B cell (primary cell): ENCODE results near the gene ARRDC1. TPM values are rescaled to one million over a fixed set of nuclear protein-coding genes. Genes with fewer than 3 reads are reported as not detected.

Source experiments
- ATAC-seq: fragments of 200-7000 bp; cut with Tn5 transposase; one replicate; pipeline ENCODE4 v1.10.0; 2021; ENCODE audit warnings: low read depth, mild to moderate bottlenecking, moderate number of reproducible peaks, moderate library complexity
- CTCF ChIA-PET: fragments of 350-600 bp; sonication (Branson Sonifier 250); formaldehyde crosslinking; loops from one replicate; lab custom pipeline; 2021; ENCODE audit warnings: antibody characterized with exemption, inconsistent platforms; lab: Charles Lee
- POLR2A ChIA-PET: fragments of 350-600 bp; sonication (Branson Sonifier 250); formaldehyde crosslinking; loops from one replicate; lab custom pipeline; 2021; ENCODE audit warnings: antibody characterized with exemption; lab: Charles Lee
- DNase-seq: peaks from one replicate; pipeline ENCODE4 v3.0.0; 2013
- H2AFZ ChIP-seq: 2 replicates; pipeline ENCODE4 v1.6.1; 2012; ENCODE audit warnings: mild to moderate bottlenecking, low read depth, low read length; ENCODE audit not compliant: insufficient read depth, poor library complexity, severe bottlenecking
- H3K27ac ChIP-seq, 2 donors: 1 replicate in 1 of 2; 2 replicates in 1 of 2; pipeline ENCODE4 v1.5.1; 2012 to 2013; ENCODE audit warnings: low read length in 2 of 2, mild to moderate bottlenecking in 2 of 2, moderate library complexity in 1 of 2
- H3K27me3 ChIP-seq, 4 experiments: fragments of 200-600 bp in 1 of 4; sonication (generic) in 1 of 4; replicated peaks in 1 of 4; 1 replicate in 2 of 4; 2 replicates in 2 of 4; pipeline versions ENCODE4 v1.6.1 to v1.7.0; 2013 to 2016; ENCODE audit warnings: low read length in 3 of 4, mild to moderate bottlenecking in 2 of 4, mixed read lengths in 1 of 4, moderate library complexity in 1 of 4; ENCODE audit not compliant: insufficient read depth in 4 of 4, control insufficient read depth in 3 of 4; ENCODE audit errors: control extremely low read depth in 1 of 4
- H3K36me3 ChIP-seq, 2 experiments: replicated peaks in 1 of 2; 1 replicate in 1 of 2; 2 replicates in 1 of 2; pipeline versions ENCODE4 v1.6.1 to v1.7.1; 2013; ENCODE audit warnings: low read length in 1 of 2; ENCODE audit not compliant: insufficient read depth in 2 of 2, control insufficient read depth in 1 of 2; ENCODE audit errors: control extremely low read depth in 1 of 2, extremely low read depth in 1 of 2
- H3K4me1 ChIP-seq, 2 donors: fragments of 200-600 bp in 1 of 2; sonication (generic) in 1 of 2; 1 replicate in 1 of 2; 2 replicates in 1 of 2; pipeline versions ENCODE4 v1.5.1 to v1.6.1; 2013 to 2017; ENCODE audit warnings: low read length in 2 of 2; ENCODE audit not compliant: control insufficient read depth in 2 of 2, insufficient read depth in 2 of 2
- H3K4me2 ChIP-seq: replicated peaks from 2 replicates; pipeline ENCODE3; 2012; ENCODE audit warnings: mild to moderate bottlenecking, low read depth, low read length; ENCODE audit not compliant: poor library complexity, severe bottlenecking
- H3K4me3 ChIP-seq, 5 experiments: fragments of 200-600 bp in 1 of 5; sonication (generic) in 1 of 5; 1 replicate in 3 of 5; 2 replicates in 2 of 5; pipeline versions ENCODE4 v1.5.1 to v1.7.0; 2011 to 2016; ENCODE audit warnings: low read length in 4 of 5, mild to moderate bottlenecking in 4 of 5, low read depth in 2 of 5, control low read depth in 1 of 5, moderate library complexity in 1 of 5; ENCODE audit not compliant: insufficient read depth in 1 of 5; ENCODE audit errors: control extremely low read depth in 1 of 5, extremely low read depth in 1 of 5
- H3K79me2 ChIP-seq: fragments of 200-600 bp; sonication (generic); one replicate; pipeline ENCODE4 v1.6.0; 2016; ENCODE audit warnings: low read length; ENCODE audit not compliant: control insufficient read depth, insufficient read depth
- H3K9ac ChIP-seq: fragments of 200-600 bp; sonication (generic); 2 replicates; pipeline ENCODE4 v1.6.1; 2017; ENCODE audit warnings: mild to moderate bottlenecking, low read length, moderate library complexity
- H3K9me3 ChIP-seq, 3 donors: one replicate each; pipeline versions ENCODE4 v1.6.1 to v1.7.1; 2013; ENCODE audit warnings: low read length in 2 of 3; ENCODE audit not compliant: control insufficient read depth in 2 of 3, insufficient read depth in 1 of 3; ENCODE audit errors: control extremely low read depth in 1 of 3
- H4K20me1 ChIP-seq: 2 replicates; pipeline ENCODE4 v1.6.0; 2012; ENCODE audit warnings: mild to moderate bottlenecking, low read length; ENCODE audit not compliant: insufficient read depth, control insufficient read depth, poor library complexity, severe bottlenecking
- H3K27ac Mint-ChIP-seq: one replicate; pipeline ENCODE4 v1.8.0; 2021; ENCODE audit warnings: mixed read lengths
- H3K27me3 Mint-ChIP-seq: one replicate; pipeline ENCODE4 v1.8.0; 2021; ENCODE audit warnings: mixed read lengths
- H3K4me1 Mint-ChIP-seq: one replicate; pipeline ENCODE4 v1.8.0; 2021; ENCODE audit warnings: mixed read lengths
- H3K4me3 Mint-ChIP-seq: one replicate; pipeline ENCODE4 v1.8.0; 2021; ENCODE audit warnings: mixed read lengths
- H3K9me3 Mint-ChIP-seq: one replicate; pipeline ENCODE4 v1.8.0; 2022; ENCODE audit warnings: mixed read lengths; ENCODE audit not compliant: insufficient read depth
- EZH2 ChIP-seq: IDR thresholded peaks from 2 replicates; pipeline ENCODE4 v1.6.1; 2012; ENCODE audit warnings: borderline replicate concordance, low read depth, mild to moderate bottlenecking, moderate library complexity, low read length; ENCODE audit not compliant: insufficient read depth, poor library complexity, severe bottlenecking
- WGBS: methylation state at CpG from one replicate; pipeline ENCODE4 v1.1.5; 2013; ENCODE audit warnings: missing lambda C conversion rate; ENCODE audit not compliant: insufficient coverage; 5-methylcytosine and 5-hydroxymethylcytosine counted together
- intact Hi-C: fragments of 100-400 bp; cut with micrococcal nuclease; formaldehyde crosslinking; loops from one replicate; pipeline ENCODE4 v1.10.0; 2022
- polyA plus RNA-seq: library from polyadenylated mRNA; depleted of rRNA; stranded (reverse); fragments of >200 nt; gene quantifications from 2 replicates; pipeline ENCODE4 v1.2.3, GENCODE V29; 2012
- total RNA-seq, 2 donors: library from RNA; stranded (reverse); fragments of 120-200 nt in 1 of 2; gene quantifications; 1 replicate in 1 of 2; 2 replicates in 1 of 2; pipeline versions ENCODE4 v1.2.3 to v1.2.4, GENCODE V29; 2013 to 2022
- TF ChIP-seq, protein P1 (sequence below): fragments of 200-600 bp; IDR thresholded peaks from one replicate; pipeline ENCODE4 v1.8.0; 2022; ENCODE audit warnings: antibody characterized with exemption, mild to moderate bottlenecking

The ARRDC1 gene
- total and polyA plus RNA-seq, 2 donors (not counting 1 experiment from before 2014, with no cell fraction given) = 89.2 to 227 TPM

DNA sequence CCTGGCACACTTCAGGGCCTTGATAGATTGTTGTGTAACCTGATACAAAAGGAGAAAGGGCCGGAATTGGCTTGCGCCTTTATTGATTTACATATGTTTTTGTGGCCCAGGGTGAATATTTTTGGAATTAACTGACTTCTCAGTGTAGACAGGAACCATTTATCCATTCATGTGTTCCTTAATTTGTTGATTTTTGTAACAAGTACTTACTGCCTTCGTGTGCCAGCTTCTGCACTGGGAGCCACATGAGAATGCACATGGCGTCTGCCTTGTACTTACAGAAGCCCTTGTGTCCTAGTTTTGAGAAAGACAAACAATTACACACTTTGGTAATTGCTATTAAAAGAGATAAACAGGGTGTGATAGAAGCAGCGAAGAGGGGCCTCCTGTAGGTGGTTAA, 39.7 kb downstream of the ARRDC1 start:
- no peaks in the 10 kb centered on the region for H3K9me3 ChIP-seq
- H3K4me1 ChIP-seq = peaks cover 15 to 21% of the 10 kb centered on the region in 2 donors
- DNase-seq (no peak), ATAC-seq (no peak)
- H2AFZ ChIP-seq = no peak overlapping the region
- WGBS = 96% methylated on average over 3 of the region's 5 CpGs
- POLR2A ChIA-PET = no interaction called here
- CTCF ChIA-PET = no interaction called here
- intact Hi-C loops = no loop called here
- Mint-ChIP-seq H3K27ac (no peak overlapping the region), H3K27me3 (no peaks in the 10 kb centered on the region), H3K4me3 (no peak overlapping the region), H3K9me3 (no peaks in the 10 kb centered on the region), H3K4me1 (peaks cover 50% of the 10 kb centered on the region)
- peaks cover 98% of the 10 kb centered on the region for H3K79me2 ChIP-seq
- no peak for TF ChIP-seq EZH2
- TF ChIP-seq, protein P1, sequence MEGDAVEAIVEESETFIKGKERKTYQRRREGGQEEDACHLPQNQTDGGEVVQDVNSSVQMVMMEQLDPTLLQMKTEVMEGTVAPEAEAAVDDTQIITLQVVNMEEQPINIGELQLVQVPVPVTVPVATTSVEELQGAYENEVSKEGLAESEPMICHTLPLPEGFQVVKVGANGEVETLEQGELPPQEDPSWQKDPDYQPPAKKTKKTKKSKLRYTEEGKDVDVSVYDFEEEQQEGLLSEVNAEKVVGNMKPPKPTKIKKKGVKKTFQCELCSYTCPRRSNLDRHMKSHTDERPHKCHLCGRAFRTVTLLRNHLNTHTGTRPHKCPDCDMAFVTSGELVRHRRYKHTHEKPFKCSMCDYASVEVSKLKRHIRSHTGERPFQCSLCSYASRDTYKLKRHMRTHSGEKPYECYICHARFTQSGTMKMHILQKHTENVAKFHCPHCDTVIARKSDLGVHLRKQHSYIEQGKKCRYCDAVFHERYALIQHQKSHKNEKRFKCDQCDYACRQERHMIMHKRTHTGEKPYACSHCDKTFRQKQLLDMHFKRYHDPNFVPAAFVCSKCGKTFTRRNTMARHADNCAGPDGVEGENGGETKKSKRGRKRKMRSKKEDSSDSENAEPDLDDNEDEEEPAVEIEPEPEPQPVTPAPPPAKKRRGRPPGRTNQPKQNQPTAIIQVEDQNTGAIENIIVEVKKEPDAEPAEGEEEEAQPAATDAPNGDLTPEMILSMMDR = no peak
- H4K20me1 ChIP-seq = peaks cover 78% of the 10 kb centered on the region
- H3K9ac ChIP-seq = no peak overlapping the region
- H3K27ac ChIP-seq = no peak overlapping the region
- H3K4me2 ChIP-seq = no peak overlapping the region
- H3K4me3 ChIP-seq = no peak overlapping the region
- no peaks in the 10 kb centered on the region for H3K27me3 ChIP-seq
- peaks cover 0 to 22% of the 10 kb centered on the region in 2 experiments for H3K36me3 ChIP-seq

DNA sequence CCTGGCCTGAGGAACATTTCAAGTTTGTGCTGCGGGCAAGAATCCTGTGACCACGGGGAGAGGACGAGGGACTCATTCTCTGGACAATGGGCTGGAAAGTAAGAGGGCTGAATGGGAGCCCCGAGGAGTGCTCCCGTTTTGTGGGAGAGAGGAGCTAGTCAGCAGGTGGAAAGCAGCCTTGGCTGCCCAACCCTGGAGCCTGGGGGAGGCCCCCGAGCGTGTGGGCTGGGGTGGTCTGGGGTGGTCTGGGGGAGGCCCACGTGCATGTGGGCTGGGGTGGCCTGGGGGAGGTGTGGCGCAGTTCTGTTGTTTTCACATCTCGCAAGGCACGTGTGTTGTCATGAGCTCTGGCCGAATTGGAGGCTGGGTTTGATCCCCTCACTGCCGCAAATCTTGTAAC, 40.9 kb downstream of the ARRDC1 start:
- WGBS = 92% methylated on average over 8 of the region's 13 CpGs
- peak overlapping the region; percentile 71 for H3K4me3 Mint-ChIP-seq
- Histone ChIP-seq H3K36me3 (peaks cover 1 to 20% of the 10 kb centered on the region in 2 experiments), H3K27ac (no peak overlapping the region), H3K4me2 (no peak overlapping the region), H3K4me1 (peaks cover 21 to 28% of the 10 kb centered on the region in 2 donors), H3K9me3 (no peaks in the 10 kb centered on the region), H4K20me1 (peaks cover 81% of the 10 kb centered on the region), H3K4me3 (no peak overlapping the region), H3K27me3 (no peaks in the 10 kb centered on the region), H3K79me2 (peaks cover 98% of the 10 kb centered on the region), H2AFZ (no peak overlapping the region), H3K9ac (no peak overlapping the region)
- H3K27me3 Mint-ChIP-seq = no peaks in the 10 kb centered on the region
- ATAC-seq (no peak), DNase-seq (no peak)
- ChIA-PET POLR2A (interaction anchor here (0.6 kb wide), 1 partner anchor 203 kb away, joined by 3 read pairs; no protein-coding TSS in a partner anchor), CTCF (no interaction called here)
- H3K9me3 Mint-ChIP-seq = no peaks in the 10 kb centered on the region
- TF ChIP-seq, protein P1 = no peak
- no peak for TF ChIP-seq EZH2
- H3K27ac Mint-ChIP-seq = no peak overlapping the region
- intact Hi-C loops = no loop called here
- H3K4me1 Mint-ChIP-seq = peaks cover 53% of the 10 kb centered on the region
